ENCODE data around the gene SNAP47. TPM values are rescaled to one million over a fixed set of nuclear protein-coding genes. Genes with fewer than 3 reads are reported as not detected.
"Not testable (repeated sequence)": the region's sequence is repeated elsewhere in the genome, so short reads cannot be mapped to it uniquely, and the experiment has no call there.

SNAP47 gene, protein sequence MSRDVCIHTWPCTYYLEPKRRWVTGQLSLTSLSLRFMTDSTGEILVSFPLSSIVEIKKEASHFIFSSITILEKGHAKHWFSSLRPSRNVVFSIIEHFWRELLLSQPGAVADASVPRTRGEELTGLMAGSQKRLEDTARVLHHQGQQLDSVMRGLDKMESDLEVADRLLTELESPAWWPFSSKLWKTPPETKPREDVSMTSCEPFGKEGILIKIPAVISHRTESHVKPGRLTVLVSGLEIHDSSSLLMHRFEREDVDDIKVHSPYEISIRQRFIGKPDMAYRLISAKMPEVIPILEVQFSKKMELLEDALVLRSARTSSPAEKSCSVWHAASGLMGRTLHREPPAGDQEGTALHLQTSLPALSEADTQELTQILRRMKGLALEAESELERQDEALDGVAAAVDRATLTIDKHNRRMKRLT
- total RNA-seq: 42.8 TPM

GRCh38 chr1:227734856-227735538 is at the start of gene SNAP47, which contains the start of gene JMJD4:
Gene SNAP47 (plus strand): TSS chr1:227735435. CDS start chr1:227747737, 12,302 bp downstream.
Gene JMJD4 (minus strand): TSS chr1:227735302. CDS start chr1:227735273, 29 bp downstream.
- peak; percentile 90 to 96 (median 94) for DNase-seq (ENCODE audit: low read depth in 2 of 3, low spot score in 2 of 3)

- no peak for DNase-seq (ENCODE audit: low read depth in 2 of 3, low spot score in 2 of 3)
These were observed 49.4 kb upstream of the SNAP47 start for GRCh38 chr1:227685807-227686206.

GRCh38 chr1:227697321-227697864 is 37.8 kb upstream of the SNAP47 start:
- no peak for DNase-seq (ENCODE audit: low read depth in 2 of 3, low spot score in 2 of 3)

- not testable (repeated sequence) for DNase-seq (ENCODE audit: low read depth in 2 of 3, low spot score in 2 of 3)
These were observed 33.6 kb upstream of the SNAP47 start for GRCh38 chr1:227701631-227702030.

GRCh38 chr1:227707846-227708245 is 27.4 kb upstream of the SNAP47 start:
- DNase-seq (ENCODE audit: low read depth in 2 of 3, low spot score in 2 of 3): no peak

- no peak for DNase-seq (ENCODE audit: low read depth in 2 of 3, low spot score in 2 of 3)
These were observed 25.8 kb upstream of the SNAP47 start for GRCh38 chr1:227709451-227709850.

- DNase-seq (ENCODE audit: low read depth in 2 of 3, low spot score in 2 of 3): not testable (repeated sequence)
These were observed 24.8 kb upstream of the SNAP47 start for GRCh38 chr1:227710474-227710873.

GRCh38 chr1:227712648-227713047 is 22.6 kb upstream of the SNAP47 start:
- no peak for DNase-seq (ENCODE audit: low read depth in 2 of 3, low spot score in 2 of 3)

GRCh38 chr1:227718932-227719331 is 16.3 kb upstream of the SNAP47 start:
- DNase-seq (ENCODE audit: low read depth in 2 of 3, low spot score in 2 of 3): no peak

- DNase-seq (ENCODE audit: low read depth in 2 of 3, low spot score in 2 of 3): no peak
These were observed 11.8 kb upstream of the SNAP47 start for GRCh38 chr1:227723474-227723873.

- no peak for DNase-seq (ENCODE audit: low read depth in 2 of 3, low spot score in 2 of 3)
These were observed 10.2 kb upstream of the SNAP47 start for GRCh38 chr1:227725046-227725445.

DNA sequence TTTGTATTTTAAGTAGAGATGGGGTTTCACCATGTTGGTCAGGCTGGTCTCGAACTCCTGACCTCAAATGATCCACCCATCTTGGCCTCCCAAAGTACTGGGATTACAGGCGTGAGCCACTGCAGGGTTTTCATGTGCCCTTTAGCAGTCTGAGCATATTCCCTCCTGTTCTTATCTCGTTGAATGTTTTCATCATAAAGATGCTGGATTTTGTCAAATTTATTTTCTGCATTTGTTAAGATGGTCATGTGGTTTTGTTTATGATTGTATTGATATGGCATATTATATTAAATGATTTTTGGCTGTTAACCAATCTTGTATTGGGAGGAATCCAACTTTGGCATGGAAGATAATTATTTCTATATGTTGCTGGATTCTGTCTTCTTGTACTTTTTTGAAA is 8.9 kb upstream of the SNAP47 start:
- DNase-seq (ENCODE audit: low read depth in 2 of 3, low spot score in 2 of 3): no peak

DNA sequence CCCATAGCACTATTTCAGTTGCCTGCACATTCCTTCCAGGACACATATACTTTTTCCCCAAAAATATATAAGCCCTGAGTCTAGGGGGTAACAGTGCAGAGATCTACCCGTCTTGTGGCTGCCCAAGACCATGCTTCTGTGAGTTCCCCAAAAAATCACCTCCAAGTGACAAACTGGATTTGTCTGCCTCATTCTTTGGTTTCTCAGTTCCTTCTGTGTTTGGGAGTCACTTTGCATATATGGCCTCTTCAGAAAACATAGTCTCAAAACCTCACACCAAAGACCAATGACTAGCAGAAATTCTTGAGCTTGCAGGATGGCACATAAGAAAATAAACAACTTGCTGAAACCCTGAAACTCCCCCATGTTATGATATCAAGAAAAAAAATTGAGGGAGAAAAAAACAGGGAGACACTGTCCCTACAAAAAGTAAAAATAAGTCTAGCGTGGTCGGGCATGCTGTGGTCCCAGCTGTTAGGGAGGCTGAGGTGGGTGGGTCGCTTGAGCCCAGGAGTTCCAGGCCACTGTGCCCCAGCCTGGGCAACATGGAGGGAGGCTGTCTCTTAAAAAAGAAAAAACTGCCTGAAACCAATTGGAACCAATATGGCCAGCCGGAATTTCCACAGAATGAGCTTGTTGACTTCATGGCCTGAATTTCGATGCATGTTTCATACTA is 8.2 kb upstream of the SNAP47 start:
- no peak for DNase-seq (ENCODE audit: low read depth in 2 of 3, low spot score in 2 of 3)

- DNase-seq (ENCODE audit: low read depth in 2 of 3, low spot score in 2 of 3): peak in 2 of 3 donors; percentile 34 to 53
These were observed 7.0 kb upstream of the SNAP47 start for GRCh38 chr1:227728059-227728891.

GRCh38 chr1:227728892-227729143 is 6.4 kb upstream of the SNAP47 start:
- DNase-seq (ENCODE audit: low read depth in 2 of 3, low spot score in 2 of 3): no peak

- no peak for DNase-seq (ENCODE audit: low read depth in 2 of 3, low spot score in 2 of 3)
These were observed 5.9 kb upstream of the SNAP47 start for GRCh38 chr1:227729144-227729880.

- peak in 2 of 3 donors; percentile 33 to 57 for DNase-seq (ENCODE audit: low read depth in 2 of 3, low spot score in 2 of 3)
These were observed 5.2 kb upstream of the SNAP47 start for GRCh38 chr1:227729881-227730629.

GRCh38 chr1:227730630-227731151 is 4.5 kb upstream of the SNAP47 start:
- DNase-seq (ENCODE audit: low read depth in 2 of 3, low spot score in 2 of 3): no peak

GRCh38 chr1:227731241-227731677 is 4.0 kb upstream of the SNAP47 start:
- DNase-seq (ENCODE audit: low read depth in 2 of 3, low spot score in 2 of 3): no peak

All from hematopoietic multipotent progenitor cell (in vitro differentiated cells).